ENCODE results near the gene SLC25A26. TPM values are rescaled to one million over a fixed set of nuclear protein-coding genes. Genes with fewer than 3 reads are reported as not detected.
"Not testable (repeated sequence)": the region's sequence is repeated elsewhere in the genome, so short reads cannot be mapped to it uniquely, and the experiment has no call there.

SLC25A26 gene
- polyA plus RNA-seq, 4 donors = 10.3 to 21.0 (median 18.2) TPM

DNA sequence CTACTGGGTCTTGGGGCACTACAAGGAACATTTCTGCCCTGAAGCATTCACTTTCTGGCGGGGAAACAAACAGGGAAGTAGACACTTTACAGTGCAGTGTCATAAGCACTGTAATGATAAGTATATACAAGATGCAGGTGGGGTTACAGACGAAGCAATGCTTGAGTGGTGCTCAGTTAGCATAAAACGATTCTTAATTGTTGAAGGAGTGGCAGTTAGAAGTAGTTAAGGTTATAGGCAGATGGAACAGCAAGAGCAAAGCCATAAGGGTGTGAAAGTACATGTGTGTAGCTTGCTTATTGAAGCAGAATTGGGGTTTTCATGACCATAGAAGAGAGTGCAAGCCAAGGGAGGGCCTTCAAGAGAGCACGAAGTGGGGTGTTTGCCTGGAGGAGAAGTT is 46.2 kb downstream of the SLC25A26 start:
- Histone ChIP-seq H3K27ac (ENCODE audit: low read depth in 1 of 3, low read length in 2 of 3) (no peak overlapping the region), H3K4me1 (ENCODE audit: control insufficient read depth in 3 of 3, insufficient read depth in 2 of 3, low read depth in 1 of 3, low read length in 2 of 3) (no peaks in the 10 kb centered on the region), H3K27me3 (ENCODE audit: control insufficient read depth in 3 of 3, insufficient read depth in 3 of 3, low read length in 3 of 3) (no peaks in the 10 kb centered on the region), H3K9me3 (ENCODE audit: control insufficient read depth in 2 of 2, insufficient read depth in 1 of 2, low read depth in 1 of 2, low read length in 1 of 2) (peaks cover 0 to 2% of the 10 kb centered on the region in 2 donors), H3K36me3 (ENCODE audit: control insufficient read depth in 3 of 3, insufficient read depth in 2 of 3, low read depth in 1 of 3, low read length in 3 of 3) (peaks cover 0 to 10% (median 3%) of the 10 kb centered on the region in 3 donors), H3K4me3 (ENCODE audit: low read depth in 1 of 3, low read length in 3 of 3) (no peak overlapping the region)
- WGBS, 3 donors = 66 to 80% (median 67%) methylated on average over 4 of the region's 4 CpGs
- DNase-seq (no peak), FAIRE-seq (no peak)

GRCh38 chr3:66267906-66268305 is 47.1 kb downstream of the SLC25A26 start:
- Histone ChIP-seq H3K36me3 (ENCODE audit: control insufficient read depth in 3 of 3, insufficient read depth in 2 of 3, low read depth in 1 of 3, low read length in 3 of 3) (peaks cover 0 to 10% (median 3%) of the 10 kb centered on the region in 3 donors), H3K9me3 (ENCODE audit: control insufficient read depth in 2 of 2, insufficient read depth in 1 of 2, low read depth in 1 of 2, low read length in 1 of 2) (peaks cover 0 to 2% of the 10 kb centered on the region in 2 donors), H3K27ac (ENCODE audit: low read depth in 1 of 3, low read length in 2 of 3) (no peak overlapping the region), H3K27me3 (ENCODE audit: control insufficient read depth in 3 of 3, insufficient read depth in 3 of 3, low read length in 3 of 3) (no peaks in the 10 kb centered on the region), H3K4me3 (ENCODE audit: low read depth in 1 of 3, low read length in 3 of 3) (no peak overlapping the region), H3K4me1 (ENCODE audit: control insufficient read depth in 3 of 3, insufficient read depth in 2 of 3, low read depth in 1 of 3, low read length in 2 of 3) (no peaks in the 10 kb centered on the region)
- 86 to 96% (median 86%) methylated on average over 5 of the region's 5 CpGs for WGBS, 3 donors
- FAIRE-seq (no peak), DNase-seq (no peak)

GRCh38 chr3:66268864-66269263 is 48.1 kb downstream of the SLC25A26 start:
- WGBS, 3 donors = 67 to 83% (median 82%) methylated on average over 4 of the region's 4 CpGs
- Histone ChIP-seq H3K9me3 (ENCODE audit: control insufficient read depth in 2 of 2, insufficient read depth in 1 of 2, low read depth in 1 of 2, low read length in 1 of 2) (peaks cover 0 to 2% of the 10 kb centered on the region in 2 donors), H3K4me1 (ENCODE audit: control insufficient read depth in 3 of 3, insufficient read depth in 2 of 3, low read depth in 1 of 3, low read length in 2 of 3) (no peaks in the 10 kb centered on the region), H3K27me3 (ENCODE audit: control insufficient read depth in 3 of 3, insufficient read depth in 3 of 3, low read length in 3 of 3) (no peaks in the 10 kb centered on the region), H3K27ac (ENCODE audit: low read depth in 1 of 3, low read length in 2 of 3) (no peak overlapping the region), H3K36me3 (ENCODE audit: control insufficient read depth in 3 of 3, insufficient read depth in 2 of 3, low read depth in 1 of 3, low read length in 3 of 3) (peaks cover 0 to 8% (median 2%) of the 10 kb centered on the region in 3 donors), H3K4me3 (ENCODE audit: low read depth in 1 of 3, low read length in 3 of 3) (no peak overlapping the region)
- DNase-seq (peak in 1 of 2 donors; percentile 29), FAIRE-seq (no peak)

DNA sequence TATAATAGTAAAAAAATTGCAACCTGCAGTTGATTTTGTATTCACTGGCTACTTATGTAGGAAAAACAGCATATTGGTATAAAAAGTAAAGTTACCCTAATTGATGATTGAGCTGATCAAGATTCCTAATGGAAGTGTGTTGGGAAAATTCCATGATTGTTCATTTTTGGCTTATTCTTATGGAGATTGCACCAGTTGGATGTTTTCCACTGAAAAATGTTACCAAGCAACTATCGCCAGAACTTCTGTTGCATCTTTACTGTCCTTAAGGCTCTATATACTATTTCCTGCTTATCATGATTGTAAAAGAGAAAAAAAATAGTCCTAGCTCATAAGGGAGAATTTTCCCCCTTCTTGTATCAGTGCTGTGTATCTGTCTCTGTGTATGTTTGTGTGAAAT is 48.6 kb downstream of the SLC25A26 start:
- FAIRE-seq = no peak
- no peak overlapping the region for H3K4me3 ChIP-seq (ENCODE audit: low read depth in 1 of 3, low read length in 3 of 3)
- no peaks in the 10 kb centered on the region for H3K27me3 ChIP-seq (ENCODE audit: control insufficient read depth in 3 of 3, insufficient read depth in 3 of 3, low read length in 3 of 3)
- 74 to 97% (median 87%) methylated on average over 1 of the region's 1 CpG for WGBS, 3 donors
- H3K9me3 ChIP-seq (ENCODE audit: control insufficient read depth in 2 of 2, insufficient read depth in 1 of 2, low read depth in 1 of 2, low read length in 1 of 2) = peaks cover 0 to 2% of the 10 kb centered on the region in 2 donors
- DNase-seq = no peak
- H3K27ac ChIP-seq (ENCODE audit: low read depth in 1 of 3, low read length in 2 of 3) = no peak overlapping the region
- H3K36me3 ChIP-seq (ENCODE audit: control insufficient read depth in 3 of 3, insufficient read depth in 2 of 3, low read depth in 1 of 3, low read length in 3 of 3) = peaks cover 0 to 3% (median 2%) of the 10 kb centered on the region in 3 donors
- no peaks in the 10 kb centered on the region for H3K4me1 ChIP-seq (ENCODE audit: control insufficient read depth in 3 of 3, insufficient read depth in 2 of 3, low read depth in 1 of 3, low read length in 2 of 3)

DNA sequence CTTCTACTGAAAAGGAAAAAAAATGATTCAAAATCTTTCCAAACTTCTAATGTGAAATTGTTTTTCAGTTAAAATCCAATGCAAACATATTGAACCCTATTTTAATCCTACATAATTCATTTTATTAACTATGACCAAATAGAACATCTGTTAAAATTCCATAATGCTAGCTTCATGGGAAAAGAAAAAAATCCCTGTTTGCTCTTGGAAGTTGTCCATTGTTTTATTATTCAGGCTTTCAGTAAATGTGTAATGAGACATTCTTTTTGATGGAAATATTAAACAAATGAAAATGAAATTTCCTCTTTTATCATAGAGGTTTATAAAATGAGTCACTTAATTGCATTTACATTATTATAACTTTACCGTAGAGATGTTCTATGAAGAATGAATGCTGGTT is 49.5 kb downstream of the SLC25A26 start:
- H3K27ac ChIP-seq (ENCODE audit: low read depth in 1 of 3, low read length in 2 of 3) = no peak overlapping the region
- H3K27me3 ChIP-seq (ENCODE audit: control insufficient read depth in 3 of 3, insufficient read depth in 3 of 3, low read length in 3 of 3) = no peaks in the 10 kb centered on the region
- FAIRE-seq (no peak), DNase-seq (no peak)
- peaks cover 0 to 2% (median 0%) of the 10 kb centered on the region in 3 donors for H3K36me3 ChIP-seq (ENCODE audit: control insufficient read depth in 3 of 3, insufficient read depth in 2 of 3, low read depth in 1 of 3, low read length in 3 of 3)
- peaks cover 0 to 2% of the 10 kb centered on the region in 2 donors for H3K9me3 ChIP-seq (ENCODE audit: control insufficient read depth in 2 of 2, insufficient read depth in 1 of 2, low read depth in 1 of 2, low read length in 1 of 2)
- no peak overlapping the region for H3K4me3 ChIP-seq (ENCODE audit: low read depth in 1 of 3, low read length in 3 of 3)
- no peaks in the 10 kb centered on the region for H3K4me1 ChIP-seq (ENCODE audit: control insufficient read depth in 3 of 3, insufficient read depth in 2 of 3, low read depth in 1 of 3, low read length in 2 of 3)
- 31 to 42% (median 32%) methylated on average over 1 of the region's 1 CpG for WGBS, 3 donors

DNA sequence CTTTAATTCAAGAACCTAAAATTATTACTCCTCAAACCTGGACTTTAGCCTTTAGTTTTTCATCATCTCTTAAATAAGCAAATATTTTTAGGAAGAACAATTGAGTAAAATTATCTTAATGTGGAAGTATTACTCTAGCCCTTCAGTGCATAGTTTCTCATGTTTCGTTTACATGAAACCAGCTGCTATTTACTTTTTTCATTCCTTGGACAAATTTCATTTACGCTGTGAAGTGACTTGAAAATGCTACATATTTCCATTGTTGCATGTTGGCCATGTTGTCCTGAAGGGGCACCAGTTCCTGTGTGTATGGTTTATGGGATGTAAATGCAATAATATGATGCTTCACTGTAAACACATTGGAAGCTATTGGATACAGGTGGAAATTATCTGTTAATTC is 49.9 kb downstream of the SLC25A26 start:
- DNase-seq = no peak
- Histone ChIP-seq H3K27me3 (ENCODE audit: control insufficient read depth in 3 of 3, insufficient read depth in 3 of 3, low read length in 3 of 3) (no peaks in the 10 kb centered on the region), H3K27ac (ENCODE audit: low read depth in 1 of 3, low read length in 2 of 3) (no peak overlapping the region), H3K9me3 (ENCODE audit: control insufficient read depth in 2 of 2, insufficient read depth in 1 of 2, low read depth in 1 of 2, low read length in 1 of 2) (peaks cover 0 to 2% of the 10 kb centered on the region in 2 donors), H3K4me3 (ENCODE audit: low read depth in 1 of 3, low read length in 3 of 3) (no peak overlapping the region), H3K4me1 (ENCODE audit: control insufficient read depth in 3 of 3, insufficient read depth in 2 of 3, low read depth in 1 of 3, low read length in 2 of 3) (no peaks in the 10 kb centered on the region), H3K36me3 (ENCODE audit: control insufficient read depth in 3 of 3, insufficient read depth in 2 of 3, low read depth in 1 of 3, low read length in 3 of 3) (peaks cover 0 to 2% (median 0%) of the 10 kb centered on the region in 3 donors)
- 75 to 84% (median 78%) methylated on average over 2 of the region's 2 CpGs for WGBS, 3 donors
- FAIRE-seq = no peak

GRCh38 chr3:66271231-66271630 is 50.4 kb downstream of the SLC25A26 start:
- peak overlapping the region in 1 of 3 donors; percentile 2 for H3K27ac ChIP-seq (ENCODE audit: low read depth in 1 of 3, low read length in 2 of 3)
- H3K4me3 ChIP-seq (ENCODE audit: low read depth in 1 of 3, low read length in 3 of 3) = no peak overlapping the region
- no peak for DNase-seq
- peaks cover 0 to 2% (median 0%) of the 10 kb centered on the region in 3 donors for H3K36me3 ChIP-seq (ENCODE audit: control insufficient read depth in 3 of 3, insufficient read depth in 2 of 3, low read depth in 1 of 3, low read length in 3 of 3)
- FAIRE-seq = no peak
- H3K9me3 ChIP-seq (ENCODE audit: control insufficient read depth in 2 of 2, insufficient read depth in 1 of 2, low read depth in 1 of 2, low read length in 1 of 2) = peaks cover 0 to 2% of the 10 kb centered on the region in 2 donors
- no peaks in the 10 kb centered on the region for H3K4me1 ChIP-seq (ENCODE audit: control insufficient read depth in 3 of 3, insufficient read depth in 2 of 3, low read depth in 1 of 3, low read length in 2 of 3)
- WGBS, 3 donors = 91 to 99% (median 97%) methylated on average over 2 of the region's 2 CpGs
- H3K27me3 ChIP-seq (ENCODE audit: control insufficient read depth in 3 of 3, insufficient read depth in 3 of 3, low read length in 3 of 3) = no peaks in the 10 kb centered on the region

GRCh38 chr3:66272016-66272415 is 51.2 kb downstream of the SLC25A26 start:
- FAIRE-seq (no peak), DNase-seq (no peak)
- Histone ChIP-seq H3K27me3 (ENCODE audit: control insufficient read depth in 3 of 3, insufficient read depth in 3 of 3, low read length in 3 of 3) (no peaks in the 10 kb centered on the region), H3K36me3 (ENCODE audit: control insufficient read depth in 3 of 3, insufficient read depth in 2 of 3, low read depth in 1 of 3, low read length in 3 of 3) (peaks cover 0 to 2% (median 0%) of the 10 kb centered on the region in 3 donors), H3K9me3 (ENCODE audit: control insufficient read depth in 2 of 2, insufficient read depth in 1 of 2, low read depth in 1 of 2, low read length in 1 of 2) (peaks cover 0 to 2% of the 10 kb centered on the region in 2 donors), H3K4me1 (ENCODE audit: control insufficient read depth in 3 of 3, insufficient read depth in 2 of 3, low read depth in 1 of 3, low read length in 2 of 3) (no peaks in the 10 kb centered on the region), H3K4me3 (ENCODE audit: low read depth in 1 of 3, low read length in 3 of 3) (no peak overlapping the region), H3K27ac (ENCODE audit: low read depth in 1 of 3, low read length in 2 of 3) (no peak overlapping the region)
- WGBS, 3 donors = 83 to 98% (median 87%) methylated on average over 1 of the region's 1 CpG

GRCh38 chr3:66274837-66275236 is 54.0 kb downstream of the SLC25A26 start:
- 86 to 93% (median 87%) methylated on average over 5 of the region's 6 CpGs for WGBS, 3 donors
- H3K4me1 ChIP-seq (ENCODE audit: control insufficient read depth in 3 of 3, insufficient read depth in 2 of 3, low read depth in 1 of 3, low read length in 2 of 3); DNase-seq; FAIRE-seq; H3K9me3 ChIP-seq (ENCODE audit: control insufficient read depth in 2 of 2, insufficient read depth in 1 of 2, low read depth in 1 of 2, low read length in 1 of 2); H3K4me3 ChIP-seq (ENCODE audit: low read depth in 1 of 3, low read length in 3 of 3); H3K27ac ChIP-seq (ENCODE audit: low read depth in 1 of 3, low read length in 2 of 3); H3K27me3 ChIP-seq (ENCODE audit: control insufficient read depth in 3 of 3, insufficient read depth in 3 of 3, low read length in 3 of 3); H3K36me3 ChIP-seq (ENCODE audit: control insufficient read depth in 3 of 3, insufficient read depth in 2 of 3, low read depth in 1 of 3, low read length in 3 of 3): not testable (repeated sequence)

Data from small intestine (tissue), 7 donors.